ENCODE data around the gene BTK. TPM values are rescaled to one million over a fixed set of nuclear protein-coding genes. Genes with fewer than 3 reads are reported as not detected.

Gene BTK
- total and polyA plus RNA-seq, 9 of the 15 experiments (the other 6 are each of a cell fraction or from before 2014, with no cell fraction given): 14.9 to 93.4 (median 65.2) TPM

- TF ChIP-seq ARID3B (CRISPR knock-in tag; IDR thresholded peaks at IDR 0.05; ENCODE audit: borderline replicate concordance) (no peak), ZFX (CRISPR knock-in tag; IDR thresholded peaks at IDR 0.05) (no peak), ZNF12 (CRISPR knock-in tag; IDR thresholded peaks at IDR 0.05) (no peak), NCOA2 (IDR thresholded peaks at IDR 0.05; ENCODE audit: partially characterized antibody in 2 of 2) (no peak), BHLHE40 (IDR thresholded peaks at IDR 0.05; ENCODE audit: low read length) (no peak), SMC3 (conservative IDR thresholded peaks at IDR 0.05; ENCODE audit: insufficient read depth, low read depth, low read length) (no peak), ATF1 (CRISPR knock-in tag; IDR thresholded peaks at IDR 0.05) (no peak), ATF1 (tag; IDR thresholded peaks at IDR 0.05) (no peak), SUPT5H (IDR thresholded peaks at IDR 0.05) (no peak), GTF2F1 (IDR thresholded peaks at IDR 0.05; ENCODE audit: low read depth, low read length) (no peak), THAP7 (CRISPR knock-in tag; IDR thresholded peaks at IDR 0.05) (no peak), ZNF140 (CRISPR knock-in tag; IDR thresholded peaks at IDR 0.05) (no peak), DLX4 (CRISPR knock-in tag; IDR thresholded peaks at IDR 0.05) (no peak)
These were observed 20.6 kb downstream of the BTK start (continued) for GRCh38 chrX:101365301-101365795.
